ENCODE results near the gene BRIX1.

DNA sequence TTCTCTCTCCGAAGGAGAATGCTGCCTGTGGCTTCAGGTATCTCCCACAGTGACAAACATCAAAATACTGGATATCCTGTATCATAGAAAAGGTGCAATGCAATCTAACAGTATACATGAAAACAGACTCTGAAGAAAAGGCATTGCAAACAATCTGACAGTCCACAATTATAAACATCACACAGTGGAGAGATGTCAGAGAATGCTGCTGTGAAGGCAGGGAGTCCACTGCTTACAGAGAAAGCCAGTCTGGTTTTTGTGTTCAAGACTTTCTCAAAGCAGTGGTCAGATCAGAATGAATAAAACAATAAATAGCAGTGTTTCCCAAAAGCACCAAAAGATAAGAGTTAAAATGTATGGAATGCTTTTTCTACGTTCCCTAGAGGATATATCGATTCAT lies 47.9 kb upstream of the BRIX1 start:
- TF ChIP-seq, protein P1, sequence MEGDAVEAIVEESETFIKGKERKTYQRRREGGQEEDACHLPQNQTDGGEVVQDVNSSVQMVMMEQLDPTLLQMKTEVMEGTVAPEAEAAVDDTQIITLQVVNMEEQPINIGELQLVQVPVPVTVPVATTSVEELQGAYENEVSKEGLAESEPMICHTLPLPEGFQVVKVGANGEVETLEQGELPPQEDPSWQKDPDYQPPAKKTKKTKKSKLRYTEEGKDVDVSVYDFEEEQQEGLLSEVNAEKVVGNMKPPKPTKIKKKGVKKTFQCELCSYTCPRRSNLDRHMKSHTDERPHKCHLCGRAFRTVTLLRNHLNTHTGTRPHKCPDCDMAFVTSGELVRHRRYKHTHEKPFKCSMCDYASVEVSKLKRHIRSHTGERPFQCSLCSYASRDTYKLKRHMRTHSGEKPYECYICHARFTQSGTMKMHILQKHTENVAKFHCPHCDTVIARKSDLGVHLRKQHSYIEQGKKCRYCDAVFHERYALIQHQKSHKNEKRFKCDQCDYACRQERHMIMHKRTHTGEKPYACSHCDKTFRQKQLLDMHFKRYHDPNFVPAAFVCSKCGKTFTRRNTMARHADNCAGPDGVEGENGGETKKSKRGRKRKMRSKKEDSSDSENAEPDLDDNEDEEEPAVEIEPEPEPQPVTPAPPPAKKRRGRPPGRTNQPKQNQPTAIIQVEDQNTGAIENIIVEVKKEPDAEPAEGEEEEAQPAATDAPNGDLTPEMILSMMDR (IDR thresholded peaks at IDR 0.05) = no peak
- TF ChIP-seq POLR2A (IDR thresholded peaks at IDR 0.05) = no peak
